Skeletal muscle satellite cell (primary cell): ENCODE measurements around the gene SLCO4A1.

ENCODE experiments used
- H3K27me3 ChIP-seq: 2 replicates; pipeline ENCODE4 v1.7.0; 2013; ENCODE audit warnings: low read length; ENCODE audit not compliant: control insufficient read depth, insufficient read depth
- H3K36me3 ChIP-seq: 2 replicates; pipeline ENCODE4 v1.7.0; 2013; ENCODE audit warnings: mild to moderate bottlenecking, control low read depth, low read length; ENCODE audit not compliant: insufficient read depth
- H3K4me1 ChIP-seq: 2 replicates; pipeline ENCODE4 v1.7.0; 2013; ENCODE audit warnings: low read length; ENCODE audit not compliant: control insufficient read depth, insufficient read depth
- H3K4me2 ChIP-seq: 2 replicates; pipeline ENCODE4 v1.7.0; 2013; ENCODE audit warnings: mild to moderate bottlenecking, low read length
- H3K4me3 ChIP-seq: 2 replicates; pipeline ENCODE4 v1.7.0; 2013; ENCODE audit warnings: low read length
- H3K9ac ChIP-seq: 2 replicates; pipeline ENCODE4 v1.7.0; 2013; ENCODE audit warnings: mild to moderate bottlenecking, low read depth, low read length, moderate library complexity
- H3K9me3 ChIP-seq: replicated peaks from 2 replicates; pipeline ENCODE4 v1.7.0; 2013; ENCODE audit warnings: mild to moderate bottlenecking, control low read depth, low read length

The SLCO4A1 gene

DNA sequence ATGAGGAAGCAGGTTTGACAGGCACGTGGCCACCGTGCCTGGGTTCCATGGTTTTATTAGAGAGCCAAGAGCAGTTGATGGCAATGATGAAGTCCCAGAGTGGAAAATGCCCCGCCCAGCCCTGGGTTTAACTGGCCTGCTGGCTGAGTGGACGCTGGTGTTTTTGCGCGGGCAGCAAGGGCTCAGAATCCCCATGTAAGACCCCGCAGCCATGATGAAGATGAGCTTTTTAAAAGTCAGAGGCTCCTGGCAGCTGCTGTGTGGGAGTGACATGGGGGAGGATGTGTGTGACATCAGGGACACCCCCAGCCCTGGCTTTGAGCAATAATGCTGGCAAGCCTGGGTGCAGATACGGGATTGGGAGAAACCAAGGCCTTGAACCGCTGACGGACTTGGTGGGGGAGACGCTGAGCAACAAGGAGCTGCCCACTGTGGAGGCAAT is 33.0 kb upstream of the SLCO4A1 start:
- H3K9ac ChIP-seq = no peak overlapping the region
- H3K4me3 ChIP-seq = no peak overlapping the region
- peaks cover 26% of the 10 kb centered on the region for H3K4me1 ChIP-seq
- H3K36me3 ChIP-seq = no peaks in the 10 kb centered on the region
- H3K27me3 ChIP-seq = peaks cover 62% of the 10 kb centered on the region
- peaks cover 5% of the 10 kb centered on the region for H3K9me3 ChIP-seq
- no peak overlapping the region for H3K4me2 ChIP-seq

GRCh38 chr20:62609811-62610757 is 32.2 kb upstream of the SLCO4A1 start:
- Histone ChIP-seq H3K9ac (no peak overlapping the region), H3K36me3 (no peaks in the 10 kb centered on the region), H3K9me3 (peaks cover 5% of the 10 kb centered on the region), H3K4me1 (peaks cover 26% of the 10 kb centered on the region), H3K27me3 (peaks cover 70% of the 10 kb centered on the region), H3K4me2 (no peak overlapping the region), H3K4me3 (no peak overlapping the region)

GRCh38 chr20:62611012-62611411 is 31.3 kb upstream of the SLCO4A1 start:
- peaks cover 78% of the 10 kb centered on the region for H3K27me3 ChIP-seq

DNA sequence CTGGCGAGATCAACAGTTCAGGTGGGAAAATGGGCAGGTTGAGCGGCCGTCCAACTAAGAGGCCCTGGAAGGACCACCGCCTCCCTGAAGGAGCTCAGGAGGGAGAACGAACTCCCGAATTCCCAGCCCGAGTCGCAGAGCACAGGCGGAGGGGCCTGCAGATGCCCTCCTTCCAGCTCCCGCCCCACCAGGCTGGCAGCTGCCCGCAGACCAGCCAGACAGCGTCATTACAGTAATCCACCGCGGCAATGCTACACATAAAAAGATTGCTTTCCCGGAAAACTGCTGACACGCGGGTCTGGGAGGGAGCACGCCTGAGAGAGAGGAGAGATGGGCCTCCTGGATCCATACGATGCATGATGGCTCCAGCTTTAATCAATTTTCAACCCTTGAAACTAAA is 30.5 kb upstream of the SLCO4A1 start:
- peaks cover 80% of the 10 kb centered on the region for H3K27me3 ChIP-seq

More at GRCh38 chr20:62611012-62611411, 31.3 kb upstream of the SLCO4A1 start:
- Histone ChIP-seq H3K4me2 (no peak overlapping the region), H3K9me3 (peaks cover 5% of the 10 kb centered on the region), H3K36me3 (no peaks in the 10 kb centered on the region), H3K4me1 (peaks cover 21% of the 10 kb centered on the region), H3K4me3 (no peak overlapping the region), H3K9ac (no peak overlapping the region)

GRCh38 chr20:62614085-62614960 is 28.0 kb upstream of the SLCO4A1 start:
- Histone ChIP-seq H3K9ac (no peak overlapping the region), H3K4me1 (peaks cover 9% of the 10 kb centered on the region), H3K4me2 (no peak overlapping the region), H3K36me3 (no peaks in the 10 kb centered on the region), H3K9me3 (peaks cover 5% of the 10 kb centered on the region), H3K4me3 (no peak overlapping the region), H3K27me3 (peaks cover 65% of the 10 kb centered on the region)

More for the DNA sequence above, 30.5 kb upstream of the SLCO4A1 start:
- peaks cover 13% of the 10 kb centered on the region for H3K4me1 ChIP-seq
- H3K9me3 ChIP-seq = peaks cover 5% of the 10 kb centered on the region
- H3K9ac ChIP-seq = no peak overlapping the region
- H3K4me2 ChIP-seq = no peak overlapping the region
- H3K36me3 ChIP-seq = no peaks in the 10 kb centered on the region
- H3K4me3 ChIP-seq = no peak overlapping the region

DNA sequence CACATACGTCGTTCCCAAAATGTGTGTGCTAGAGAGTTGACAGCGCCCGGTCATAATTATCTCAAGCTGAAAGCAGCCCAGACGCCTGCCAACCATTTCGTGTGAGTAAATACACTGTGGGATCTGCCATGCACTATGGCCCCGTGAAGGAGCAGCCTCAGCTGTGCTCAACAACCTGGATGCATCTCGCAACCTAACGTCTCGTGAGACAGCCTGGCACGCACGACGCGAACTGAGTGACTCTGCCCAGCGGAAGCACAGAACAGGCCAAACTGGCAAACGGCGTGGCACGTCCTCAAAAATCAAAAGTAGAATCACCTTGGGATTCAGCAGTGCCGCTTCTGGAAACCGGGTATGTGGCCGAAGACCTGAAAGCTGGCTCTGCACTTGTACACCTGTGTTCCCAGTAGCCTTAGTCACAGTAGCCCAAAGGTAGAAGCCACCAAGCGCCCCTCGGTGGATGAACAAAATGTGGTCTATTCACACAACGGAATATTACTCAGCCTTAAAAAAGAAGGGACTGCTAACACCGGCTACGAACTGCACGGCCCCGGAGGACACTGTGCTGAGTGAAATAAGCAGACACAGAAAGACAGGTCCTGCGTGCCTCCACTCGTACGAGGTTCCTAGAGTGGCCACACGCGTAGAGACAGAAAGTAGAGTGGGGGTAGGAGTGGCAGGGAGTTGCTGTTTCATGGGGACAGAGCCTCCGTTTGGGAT is 27.2 kb upstream of the SLCO4A1 start:
- Histone ChIP-seq H3K4me3 (no peak overlapping the region), H3K9ac (no peak overlapping the region), H3K36me3 (no peaks in the 10 kb centered on the region), H3K27me3 (peaks cover 57% of the 10 kb centered on the region), H3K9me3 (peaks cover 5% of the 10 kb centered on the region), H3K4me2 (no peak overlapping the region), H3K4me1 (peaks cover 1% of the 10 kb centered on the region)

GRCh38 chr20:62615750-62616251 is 26.5 kb upstream of the SLCO4A1 start:
- H3K4me3 ChIP-seq = no peak overlapping the region
- H3K9me3 ChIP-seq = peaks cover 5% of the 10 kb centered on the region
- no peak overlapping the region for H3K9ac ChIP-seq

DNA sequence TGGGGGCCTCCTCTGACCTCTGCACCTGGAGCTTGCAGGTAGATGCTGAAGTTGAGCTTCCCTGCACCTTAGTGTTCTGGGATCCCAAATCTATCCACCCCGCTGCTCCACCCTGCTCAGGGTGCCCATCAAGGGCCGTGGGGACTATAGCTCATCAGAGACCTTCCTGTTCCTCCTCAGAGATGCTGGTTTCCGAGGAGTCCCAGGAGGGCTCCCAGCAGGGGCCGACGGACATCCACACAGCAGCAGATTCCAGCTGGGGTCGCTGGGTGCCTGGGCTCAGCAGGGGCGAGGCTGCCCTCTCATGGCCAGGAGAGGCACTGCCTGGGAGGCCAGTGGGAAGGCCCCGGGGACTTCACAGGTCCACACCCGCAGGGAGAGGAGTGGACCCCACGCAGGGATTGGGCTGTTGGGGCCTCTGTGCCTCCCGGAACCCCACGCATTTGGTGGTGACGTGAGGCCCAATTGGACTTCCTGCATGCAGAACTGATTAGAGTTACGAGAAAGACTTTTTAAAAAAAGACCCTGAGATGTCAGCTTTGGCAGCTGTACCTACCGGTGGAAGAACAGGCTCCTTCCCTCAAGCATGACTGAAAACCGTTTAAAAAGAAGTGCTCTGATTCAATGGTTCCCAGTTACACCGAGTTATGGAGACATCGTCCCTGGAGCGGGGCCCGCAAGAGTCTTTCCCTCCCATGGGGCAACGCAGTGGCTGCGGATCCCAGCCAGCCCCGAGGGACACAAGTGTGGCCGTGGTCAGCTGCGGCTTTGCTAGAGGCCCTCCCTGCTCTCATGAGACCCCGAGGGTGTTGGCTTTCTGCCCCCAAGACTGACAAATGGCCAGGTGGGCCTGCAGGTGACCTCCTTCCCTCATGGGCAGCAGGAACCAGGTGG is 25.3 kb upstream of the SLCO4A1 start:
- H3K9me3 ChIP-seq = no peaks in the 10 kb centered on the region
- H3K36me3 ChIP-seq = no peaks in the 10 kb centered on the region

More at GRCh38 chr20:62615750-62616251, 26.5 kb upstream of the SLCO4A1 start:
- Histone ChIP-seq H3K27me3 (peaks cover 51% of the 10 kb centered on the region), H3K36me3 (no peaks in the 10 kb centered on the region), H3K4me2 (no peak overlapping the region), H3K4me1 (no peaks in the 10 kb centered on the region)

GRCh38 chr20:62617711-62618483 is 24.4 kb upstream of the SLCO4A1 start:
- Histone ChIP-seq H3K4me1 (peaks cover 1% of the 10 kb centered on the region), H3K27me3 (peaks cover 39% of the 10 kb centered on the region), H3K9ac (no peak overlapping the region), H3K4me2 (no peak overlapping the region), H3K36me3 (no peaks in the 10 kb centered on the region), H3K4me3 (no peak overlapping the region), H3K9me3 (no peaks in the 10 kb centered on the region)

More for the DNA sequence above, 25.3 kb upstream of the SLCO4A1 start:
- Histone ChIP-seq H3K4me3 (no peak overlapping the region), H3K27me3 (peaks cover 47% of the 10 kb centered on the region), H3K9ac (no peak overlapping the region), H3K4me2 (no peak overlapping the region), H3K4me1 (no peaks in the 10 kb centered on the region)
